Measurements from ENCODE around the gene CIBAR2.

The CIBAR2 gene

DNA sequence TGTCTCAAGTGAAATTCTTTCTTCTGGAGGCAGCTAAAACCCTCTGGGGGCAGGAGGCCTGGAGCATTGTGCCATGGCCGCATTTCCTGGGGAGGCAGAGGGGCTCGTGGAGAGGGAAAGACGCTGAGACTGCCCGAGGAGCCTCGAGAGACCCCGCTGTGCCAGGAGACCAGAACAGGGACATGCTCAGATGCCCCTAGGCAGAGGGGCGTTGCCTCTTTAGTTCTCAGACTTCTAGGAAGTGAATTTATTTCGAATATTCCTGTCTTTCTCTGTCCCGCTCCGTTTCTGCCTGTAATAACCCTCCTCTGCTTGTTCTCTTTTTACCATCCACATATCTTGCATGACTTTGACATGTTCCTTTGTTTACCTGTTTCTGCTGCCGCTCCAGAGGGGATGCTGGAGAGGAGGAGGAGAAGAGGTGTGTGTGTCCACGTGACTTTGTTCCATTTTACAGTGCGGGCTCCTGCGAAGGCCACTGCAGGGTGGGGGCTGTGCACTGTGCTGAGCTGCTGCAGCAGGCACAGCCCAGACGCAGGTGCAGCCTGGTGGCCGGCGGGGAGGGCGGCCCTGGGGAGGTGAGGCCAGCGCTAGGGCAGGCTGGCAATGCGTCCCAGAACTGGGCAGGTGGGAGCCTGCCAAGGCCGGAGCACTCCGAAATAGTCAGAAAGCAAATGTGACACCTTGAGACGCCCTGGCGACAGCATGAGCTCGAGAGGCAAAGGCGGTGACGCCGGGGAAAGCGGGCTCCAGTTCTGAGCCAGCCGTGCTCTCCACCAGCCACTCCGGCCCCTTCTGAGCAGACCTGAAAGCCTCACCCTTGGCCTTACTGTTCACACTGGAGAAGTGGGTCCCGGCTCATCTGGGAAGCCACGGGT lies 29.9 kb downstream of the CIBAR2 start:
- no peak overlapping the region for H3K4me2 ChIP-seq (ENCODE audit: low read length)
- no peaks in the 10 kb centered on the region for H4K20me1 ChIP-seq (ENCODE audit: insufficient read depth, low read length)
- H3K36me3 ChIP-seq (replicated peaks; ENCODE audit: low read depth, low read length), result no peaks in the 10 kb centered on the region
- no peaks in the 10 kb centered on the region for H3K79me2 ChIP-seq (ENCODE audit: low read length)
- no peak overlapping the region for H2AFZ ChIP-seq (ENCODE audit: low read depth, low read length)
- TF ChIP-seq, protein P1, sequence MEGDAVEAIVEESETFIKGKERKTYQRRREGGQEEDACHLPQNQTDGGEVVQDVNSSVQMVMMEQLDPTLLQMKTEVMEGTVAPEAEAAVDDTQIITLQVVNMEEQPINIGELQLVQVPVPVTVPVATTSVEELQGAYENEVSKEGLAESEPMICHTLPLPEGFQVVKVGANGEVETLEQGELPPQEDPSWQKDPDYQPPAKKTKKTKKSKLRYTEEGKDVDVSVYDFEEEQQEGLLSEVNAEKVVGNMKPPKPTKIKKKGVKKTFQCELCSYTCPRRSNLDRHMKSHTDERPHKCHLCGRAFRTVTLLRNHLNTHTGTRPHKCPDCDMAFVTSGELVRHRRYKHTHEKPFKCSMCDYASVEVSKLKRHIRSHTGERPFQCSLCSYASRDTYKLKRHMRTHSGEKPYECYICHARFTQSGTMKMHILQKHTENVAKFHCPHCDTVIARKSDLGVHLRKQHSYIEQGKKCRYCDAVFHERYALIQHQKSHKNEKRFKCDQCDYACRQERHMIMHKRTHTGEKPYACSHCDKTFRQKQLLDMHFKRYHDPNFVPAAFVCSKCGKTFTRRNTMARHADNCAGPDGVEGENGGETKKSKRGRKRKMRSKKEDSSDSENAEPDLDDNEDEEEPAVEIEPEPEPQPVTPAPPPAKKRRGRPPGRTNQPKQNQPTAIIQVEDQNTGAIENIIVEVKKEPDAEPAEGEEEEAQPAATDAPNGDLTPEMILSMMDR (IDR thresholded peaks at IDR 0.05; ENCODE audit: low read depth, low read length), result no peak
- TF ChIP-seq EZH2phosphoT487 (IDR thresholded peaks at IDR 0.05; ENCODE audit: low read depth), result no peak
- no peak overlapping the region for H3K27ac ChIP-seq (ENCODE audit: low read length)
- peaks cover 8% of the 10 kb centered on the region for H3K4me1 ChIP-seq (ENCODE audit: low read length)
- H3K9ac ChIP-seq (ENCODE audit: low read length), result no peak overlapping the region
- no peak overlapping the region for H3K4me3 ChIP-seq (ENCODE audit: low read length)
- peaks cover 8% of the 10 kb centered on the region for H3K27me3 ChIP-seq (ENCODE audit: low read depth, low read length)
- no peaks in the 10 kb centered on the region for H3K9me3 ChIP-seq (ENCODE audit: insufficient read depth, low read length)

DNA sequence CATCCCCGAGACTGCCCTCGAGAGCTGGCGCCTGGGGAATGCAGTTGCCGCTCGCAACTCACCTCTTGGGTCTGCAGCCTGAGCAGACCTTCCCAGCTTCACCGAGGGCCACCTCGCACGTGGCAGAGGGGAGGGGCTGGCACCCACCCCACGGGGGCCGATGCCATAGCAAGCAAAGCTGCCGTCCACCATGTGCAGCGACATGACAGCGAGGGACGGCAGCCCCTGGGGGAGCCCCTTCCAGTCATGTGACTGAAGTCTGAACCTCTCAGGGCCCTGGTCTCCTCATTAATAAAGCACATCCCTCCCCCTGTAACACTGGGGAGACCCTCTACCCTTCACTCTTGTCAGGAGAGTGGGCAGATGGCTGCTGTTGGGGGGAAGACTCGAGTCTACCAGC lies 30.5 kb downstream of the CIBAR2 start:
- TF ChIP-seq EZH2phosphoT487 (IDR thresholded peaks at IDR 0.05; ENCODE audit: low read depth), result no peak
- TF ChIP-seq, protein P1 (IDR thresholded peaks at IDR 0.05; ENCODE audit: low read depth, low read length), result no peak
- no peak overlapping the region for H3K4me3 ChIP-seq (ENCODE audit: low read length)
- peaks cover 8% of the 10 kb centered on the region for H3K27me3 ChIP-seq (ENCODE audit: low read depth, low read length)
- H3K4me2 ChIP-seq (ENCODE audit: low read length), result no peak overlapping the region
- H3K9ac ChIP-seq (ENCODE audit: low read length), result no peak overlapping the region
- no peak overlapping the region for H2AFZ ChIP-seq (ENCODE audit: low read depth, low read length)
- no peaks in the 10 kb centered on the region for H3K9me3 ChIP-seq (ENCODE audit: insufficient read depth, low read length)
- H3K79me2 ChIP-seq (ENCODE audit: low read length), result no peaks in the 10 kb centered on the region
- H3K27ac ChIP-seq (ENCODE audit: low read length), result no peak overlapping the region
- H3K36me3 ChIP-seq (replicated peaks; ENCODE audit: low read depth, low read length), result no peaks in the 10 kb centered on the region
- H3K4me1 ChIP-seq (ENCODE audit: low read length), result peaks cover 8% of the 10 kb centered on the region
- no peaks in the 10 kb centered on the region for H4K20me1 ChIP-seq (ENCODE audit: insufficient read depth, low read length)

DNA sequence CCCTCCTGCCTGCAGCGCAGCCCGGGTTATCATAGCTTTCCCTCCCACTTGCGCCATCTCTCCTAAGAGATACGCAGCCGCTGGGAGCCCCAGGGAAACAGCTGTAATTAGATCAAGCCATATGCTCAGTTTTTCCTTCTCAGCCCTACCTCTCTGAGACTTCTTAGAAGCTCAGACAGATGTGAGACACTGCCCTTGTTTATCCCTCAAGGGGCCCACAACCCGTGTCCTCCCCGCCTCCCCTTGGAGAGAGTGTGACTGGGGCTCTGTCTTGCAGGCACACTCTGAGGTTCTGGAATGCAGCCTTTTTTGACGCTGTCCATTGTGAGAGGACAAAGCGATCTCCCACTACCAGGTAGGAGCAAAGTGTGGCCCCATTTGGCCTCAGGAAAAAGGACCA lies 31.2 kb downstream of the CIBAR2 start:
- H3K79me2 ChIP-seq (ENCODE audit: low read length), result no peaks in the 10 kb centered on the region
- no peak overlapping the region for H3K4me3 ChIP-seq (ENCODE audit: low read length)
- H2AFZ ChIP-seq (ENCODE audit: low read depth, low read length), result no peak overlapping the region
- H3K9me3 ChIP-seq (ENCODE audit: insufficient read depth, low read length), result no peaks in the 10 kb centered on the region
- H3K9ac ChIP-seq (ENCODE audit: low read length), result no peak overlapping the region
- H3K4me2 ChIP-seq (ENCODE audit: low read length), result no peak overlapping the region
- no peak overlapping the region for H3K27ac ChIP-seq (ENCODE audit: low read length)
- peaks cover 8% of the 10 kb centered on the region for H3K4me1 ChIP-seq (ENCODE audit: low read length)
- TF ChIP-seq, protein P1 (IDR thresholded peaks at IDR 0.05; ENCODE audit: low read depth, low read length), result no peak
- TF ChIP-seq EZH2phosphoT487 (IDR thresholded peaks at IDR 0.05; ENCODE audit: low read depth), result no peak
- H3K27me3 ChIP-seq (ENCODE audit: low read depth, low read length), result peaks cover 8% of the 10 kb centered on the region
- H4K20me1 ChIP-seq (ENCODE audit: insufficient read depth, low read length), result no peaks in the 10 kb centered on the region
- H3K36me3 ChIP-seq (replicated peaks; ENCODE audit: low read depth, low read length), result no peaks in the 10 kb centered on the region

DNA sequence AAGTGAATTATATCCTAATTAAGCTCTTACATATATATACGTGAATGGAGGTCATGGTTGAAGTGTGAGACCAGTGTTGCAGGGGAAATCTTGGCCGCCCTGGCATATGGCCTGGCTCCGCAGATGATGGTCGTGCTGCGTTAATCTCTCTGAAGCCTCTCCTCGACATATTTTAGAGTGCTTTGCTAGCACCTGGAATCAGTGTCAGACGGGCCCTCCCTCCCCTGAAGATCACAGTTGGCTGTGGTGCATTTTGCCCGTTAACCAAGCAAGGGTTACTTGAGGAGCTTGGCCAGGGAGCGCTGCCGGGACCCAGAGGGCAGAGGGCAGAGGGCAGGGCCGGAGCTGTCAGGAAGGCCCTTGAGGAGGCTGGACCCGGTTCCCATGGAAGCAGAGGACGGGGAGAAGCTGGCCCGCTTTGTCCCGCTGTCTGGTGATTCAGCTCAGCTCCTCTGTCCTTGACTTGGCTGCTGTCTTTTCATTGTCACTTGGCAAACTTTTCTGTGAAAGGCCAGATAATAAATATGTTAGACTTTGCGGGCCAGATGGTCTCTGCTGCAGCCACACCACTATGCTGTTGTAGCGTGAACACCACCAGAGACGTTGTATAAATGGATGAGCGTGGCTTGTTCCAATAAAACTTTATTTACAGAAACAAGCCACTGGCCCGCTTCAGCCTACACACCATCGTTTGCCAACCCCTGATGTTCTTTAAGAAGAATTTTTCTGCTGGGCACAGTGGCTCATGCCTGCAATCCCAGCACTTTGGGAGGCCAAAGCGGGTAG lies 32.3 kb downstream of the CIBAR2 start:
- Histone ChIP-seq H2AFZ (ENCODE audit: low read depth, low read length) (no peak overlapping the region), H3K9me3 (ENCODE audit: insufficient read depth, low read length) (no peaks in the 10 kb centered on the region), H4K20me1 (ENCODE audit: insufficient read depth, low read length) (no peaks in the 10 kb centered on the region), H3K36me3 (replicated peaks; ENCODE audit: low read depth, low read length) (no peaks in the 10 kb centered on the region), H3K27me3 (ENCODE audit: low read depth, low read length) (peaks cover 8% of the 10 kb centered on the region), H3K4me1 (ENCODE audit: low read length) (peaks cover 8% of the 10 kb centered on the region), H3K4me2 (ENCODE audit: low read length) (no peak overlapping the region), H3K4me3 (ENCODE audit: low read length) (no peak overlapping the region), H3K27ac (ENCODE audit: low read length) (no peak overlapping the region), H3K79me2 (ENCODE audit: low read length) (no peaks in the 10 kb centered on the region), H3K9ac (ENCODE audit: low read length) (no peak overlapping the region)
- TF ChIP-seq, protein P1 (IDR thresholded peaks at IDR 0.05; ENCODE audit: low read depth, low read length), result no peak
- TF ChIP-seq EZH2phosphoT487 (IDR thresholded peaks at IDR 0.05; ENCODE audit: low read depth), result no peak

Measured in OCI-LY3 (cell line).